LNCaP clone FGC (cell line): ENCODE data around the gene OXSR1.
A peak's percentile ranks its signal among the peaks of the same experiment; 100 is the strongest.
"Not testable (repeated sequence)": the region's sequence is repeated elsewhere in the genome, so short reads cannot be mapped to it uniquely, and the experiment has no call there.

Experiments
- DNase-seq: peaks from one replicate; pipeline ENCODE4 v3.0.0-alpha.2; 2011; ENCODE audit warnings: low read depth
- H3K4me3 ChIP-seq: 2 replicates; pipeline ENCODE4 v1.5.1; 2011; ENCODE audit warnings: mild to moderate bottlenecking, low read depth, low read length, control low read depth
- CTCF ChIP-seq: IDR thresholded peaks from 2 replicates; pipeline ENCODE4 v1.5.1; 2012; ENCODE audit warnings: mild to moderate bottlenecking; ENCODE audit not compliant: control insufficient read depth, insufficient read depth; ENCODE audit errors: extremely low read depth

The OXSR1 gene

GRCh38 chr3:38229036-38229435 is 63.7 kb downstream of the OXSR1 start:
- TF ChIP-seq CTCF, result no peak

GRCh38 chr3:38232701-38233100 is 67.4 kb downstream of the OXSR1 start:
- DNase-seq, result no peak
- no peak overlapping the region for H3K4me3 ChIP-seq
- TF ChIP-seq CTCF, result no peak

More at GRCh38 chr3:38229036-38229435, 63.7 kb downstream of the OXSR1 start:
- no peak overlapping the region for H3K4me3 ChIP-seq
- no peak for DNase-seq

- TF ChIP-seq CTCF, result no peak
- peak; percentile 2 for DNase-seq
- H3K4me3 ChIP-seq, result no peak overlapping the region
Observed at GRCh38 chr3:38235466-38235865, 70.1 kb downstream of the OXSR1 start.

- no peak for TF ChIP-seq CTCF
- no peak for DNase-seq
- H3K4me3 ChIP-seq, result no peak overlapping the region
Observed at GRCh38 chr3:38238416-38239008, 73.2 kb downstream of the OXSR1 start.

GRCh38 chr3:38242812-38243211 is 77.5 kb downstream of the OXSR1 start:
- not testable (repeated sequence) for DNase-seq, H3K4me3 ChIP-seq

- H3K4me3 ChIP-seq, result no peak overlapping the region
- TF ChIP-seq CTCF, result no peak
- DNase-seq, result no peak
Observed at GRCh38 chr3:38245930-38246329, 80.6 kb downstream of the OXSR1 start.

GRCh38 chr3:38247366-38248035 is 82.2 kb downstream of the OXSR1 start:
- H3K4me3 ChIP-seq, result no peak overlapping the region
- TF ChIP-seq CTCF, result peak; percentile 35; the same call in 1 of the 2 replicates
- peak; percentile 41 for DNase-seq
